Cardiac fibroblast (primary cell): ENCODE measurements around the gene CD22.
A peak's percentile ranks its signal among the peaks of the same experiment; 100 is the strongest.

Experiments
- DNase-seq, 2 donors: peaks; one replicate each; pipeline versions ENCODE4 v3.0.0 to v3.0.0-alpha.2; 2010; ENCODE audit warnings: low read depth in 2 of 2
- H3K4me3 ChIP-seq, 2 donors: replicated peaks in 1 of 2; 1 replicate in 1 of 2; 2 replicates in 1 of 2; pipeline ENCODE4 v1.5.1; 2011; ENCODE audit warnings: low read depth in 2 of 2, low read length in 2 of 2, mild to moderate bottlenecking in 2 of 2, moderate library complexity in 1 of 2
- TF ChIP-seq, protein P1 (sequence below): IDR thresholded peaks from one replicate; pipeline ENCODE4 v1.5.1; 2011; ENCODE audit warnings: low read depth, mild to moderate bottlenecking, low read length, inconsistent platforms

CD22 gene

DNA sequence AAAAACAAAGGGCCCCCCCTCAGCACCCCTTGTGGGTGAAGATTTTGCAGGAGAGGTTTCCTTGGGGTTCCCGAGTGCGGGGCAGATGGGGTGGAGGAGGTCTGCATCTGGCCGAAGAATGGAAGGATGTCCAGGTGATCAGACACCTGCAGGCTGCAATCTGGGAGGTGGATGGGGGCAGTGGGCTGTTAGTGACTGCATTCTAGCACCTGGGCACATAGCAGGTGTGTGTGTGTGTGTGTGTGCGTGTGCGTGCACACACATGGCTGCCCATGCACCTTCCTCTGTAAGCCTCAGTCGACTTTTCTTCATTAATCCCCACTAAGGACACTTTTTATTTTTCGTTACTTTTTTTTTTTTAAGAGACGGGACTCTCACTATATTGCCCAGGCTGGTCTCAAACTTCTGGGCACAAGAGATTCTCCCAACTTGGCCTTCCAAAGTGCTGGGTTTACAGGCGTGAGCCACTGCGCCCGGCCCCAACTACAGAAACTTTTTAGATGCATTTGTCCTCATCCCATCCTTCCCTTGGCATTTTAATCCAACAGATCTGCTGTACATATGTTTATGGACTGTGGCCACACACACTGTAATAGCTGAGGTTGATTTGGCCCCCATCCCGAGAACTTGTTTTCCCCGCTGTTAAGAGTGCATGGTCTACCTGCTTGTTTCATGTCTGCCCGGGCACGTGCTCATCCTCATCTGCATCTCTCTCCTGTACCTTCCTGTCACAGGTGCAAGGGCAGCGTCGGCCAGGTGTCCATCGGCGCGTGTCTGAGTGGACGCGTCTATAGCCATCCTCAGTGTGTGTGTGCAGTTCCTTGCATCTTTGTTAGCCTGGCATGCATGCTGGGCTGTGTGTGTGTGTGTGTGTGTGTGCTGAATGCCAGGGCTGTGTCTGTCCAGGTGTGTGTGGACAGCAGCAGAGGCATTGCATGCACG, 36.3 kb upstream of the CD22 start:
- no peak for DNase-seq
- TF ChIP-seq, protein P1, sequence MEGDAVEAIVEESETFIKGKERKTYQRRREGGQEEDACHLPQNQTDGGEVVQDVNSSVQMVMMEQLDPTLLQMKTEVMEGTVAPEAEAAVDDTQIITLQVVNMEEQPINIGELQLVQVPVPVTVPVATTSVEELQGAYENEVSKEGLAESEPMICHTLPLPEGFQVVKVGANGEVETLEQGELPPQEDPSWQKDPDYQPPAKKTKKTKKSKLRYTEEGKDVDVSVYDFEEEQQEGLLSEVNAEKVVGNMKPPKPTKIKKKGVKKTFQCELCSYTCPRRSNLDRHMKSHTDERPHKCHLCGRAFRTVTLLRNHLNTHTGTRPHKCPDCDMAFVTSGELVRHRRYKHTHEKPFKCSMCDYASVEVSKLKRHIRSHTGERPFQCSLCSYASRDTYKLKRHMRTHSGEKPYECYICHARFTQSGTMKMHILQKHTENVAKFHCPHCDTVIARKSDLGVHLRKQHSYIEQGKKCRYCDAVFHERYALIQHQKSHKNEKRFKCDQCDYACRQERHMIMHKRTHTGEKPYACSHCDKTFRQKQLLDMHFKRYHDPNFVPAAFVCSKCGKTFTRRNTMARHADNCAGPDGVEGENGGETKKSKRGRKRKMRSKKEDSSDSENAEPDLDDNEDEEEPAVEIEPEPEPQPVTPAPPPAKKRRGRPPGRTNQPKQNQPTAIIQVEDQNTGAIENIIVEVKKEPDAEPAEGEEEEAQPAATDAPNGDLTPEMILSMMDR = no peak
- no peak overlapping the region for H3K4me3 ChIP-seq

DNA sequence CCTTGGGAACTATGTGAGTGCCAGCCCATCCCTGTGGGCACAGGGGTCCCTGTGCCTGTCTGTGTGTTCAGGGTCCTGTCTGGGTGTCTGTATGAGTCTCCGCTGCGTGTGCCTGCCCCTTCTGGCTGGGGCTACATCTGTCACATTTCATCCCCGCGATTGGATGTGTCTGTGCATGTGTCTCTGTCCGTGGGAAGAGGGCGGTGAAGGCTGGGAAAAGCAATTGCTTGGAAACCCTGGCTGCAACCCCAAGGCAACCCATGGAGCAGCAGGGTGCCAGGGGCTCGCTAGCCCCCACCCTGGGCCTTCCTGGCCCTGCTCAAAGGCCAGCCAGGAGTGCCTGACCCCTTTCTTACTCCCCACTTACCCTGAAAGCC, 35.6 kb upstream of the CD22 start:
- no peak for DNase-seq
- H3K4me3 ChIP-seq = no peak overlapping the region
- TF ChIP-seq, protein P1 = no peak

- TF ChIP-seq, protein P1 = no peak
Observed at GRCh38 chr19:35293808-35294207, 35.2 kb upstream of the CD22 start.

GRCh38 chr19:35294328-35294727, 34.7 kb upstream of the CD22 start:
- TF ChIP-seq, protein P1 = no peak

More at GRCh38 chr19:35293808-35294207, 35.2 kb upstream of the CD22 start:
- no peak overlapping the region for H3K4me3 ChIP-seq
- DNase-seq = no peak

DNA sequence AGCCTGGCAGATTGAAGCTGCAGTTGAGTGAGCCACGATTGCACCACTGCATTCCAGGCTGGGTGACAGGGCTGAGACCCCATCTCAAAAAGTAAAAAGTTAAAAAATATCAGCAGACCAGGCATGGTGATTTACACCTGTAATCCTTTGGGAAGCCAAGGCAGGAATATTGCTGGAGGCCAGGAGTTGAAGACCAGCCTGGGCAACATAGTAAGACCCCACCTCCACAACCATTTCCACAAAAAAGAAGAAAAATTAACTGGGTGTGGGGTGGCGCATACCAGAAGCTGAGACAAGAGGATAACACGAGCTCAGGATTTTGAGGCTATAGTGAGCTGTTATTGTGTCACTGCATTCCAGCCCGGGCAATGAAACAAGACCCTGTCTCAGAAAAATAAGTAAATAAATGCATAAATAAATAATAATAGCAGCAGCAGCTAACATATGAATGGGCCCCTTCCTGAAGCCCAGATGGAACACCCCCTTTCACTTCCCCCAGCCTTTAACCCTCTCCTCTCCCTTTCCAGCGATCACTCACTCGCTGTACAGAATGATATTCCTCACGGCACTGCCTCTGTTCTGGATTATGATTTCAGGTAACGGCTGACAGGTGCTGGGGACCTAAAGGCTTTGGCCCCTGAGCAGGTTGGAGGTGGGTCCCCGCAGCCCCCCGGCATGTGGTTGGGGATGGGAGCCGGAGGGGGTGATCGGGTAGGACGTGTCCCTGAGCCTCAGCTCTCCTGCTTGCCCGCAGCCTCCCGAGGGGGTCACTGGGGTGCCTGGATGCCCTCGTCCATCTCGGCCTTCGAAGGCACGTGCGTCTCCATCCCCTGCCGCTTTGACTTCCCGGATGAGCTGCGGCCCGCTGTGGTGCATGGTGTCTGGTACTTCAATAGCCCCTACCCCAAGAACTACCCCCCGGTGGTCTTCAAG, 33.9 kb upstream of the CD22 start:
- no peak overlapping the region for H3K4me3 ChIP-seq
- TF ChIP-seq, protein P1 = no peak

More at GRCh38 chr19:35294328-35294727, 34.7 kb upstream of the CD22 start:
- DNase-seq = peak in 1 of 2 donors; percentile 9
- no peak overlapping the region for H3K4me3 ChIP-seq

DNA sequence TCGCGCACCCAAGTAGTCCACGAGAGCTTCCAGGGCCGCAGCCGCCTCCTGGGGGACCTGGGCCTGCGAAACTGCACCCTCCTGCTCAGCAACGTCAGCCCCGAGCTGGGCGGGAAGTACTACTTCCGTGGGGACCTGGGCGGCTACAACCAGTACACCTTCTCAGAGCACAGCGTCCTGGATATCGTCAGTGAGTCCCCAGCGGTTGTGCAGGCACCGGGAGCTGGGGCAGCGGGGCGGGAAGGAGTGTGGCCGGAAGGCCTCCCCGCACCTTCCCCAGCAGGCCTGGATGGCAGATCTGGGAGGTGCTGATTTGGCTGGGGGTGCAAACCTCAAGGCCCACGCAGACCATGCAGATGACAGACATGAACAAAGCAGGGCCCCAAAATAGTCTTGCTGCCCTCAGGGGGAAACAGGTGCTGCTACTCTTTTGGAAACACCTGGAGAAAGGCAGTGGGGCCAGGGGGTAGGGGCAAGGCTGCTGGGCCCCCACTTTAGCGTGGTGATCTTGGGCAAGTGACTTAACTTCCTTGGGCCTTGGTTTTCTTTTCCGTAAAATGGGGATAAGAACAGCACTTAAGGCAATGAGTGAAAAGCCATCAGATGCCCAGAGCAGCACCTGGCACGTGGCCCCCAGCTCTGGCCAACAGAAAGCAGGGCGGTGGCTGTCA, 33.1 kb upstream of the CD22 start:
- H3K4me3 ChIP-seq = no peak overlapping the region
- TF ChIP-seq, protein P1 = no peak
- DNase-seq = no peak

More for the DNA sequence above, 33.9 kb upstream of the CD22 start:
- no peak for DNase-seq
